GM21737 (cell line): Measurements from ENCODE around the gene SPDYE6.
"Not testable (repeated sequence)": the region's sequence is repeated elsewhere in the genome, so short reads cannot be mapped to it uniquely, and the experiment has no call there.

Source experiments
- ATAC-seq: cut with Tn5 transposase; IDR thresholded peaks from one replicate; pipeline ENCODE4 v1.9.1; 2021; ENCODE audit warnings: mild to moderate bottlenecking, moderate library complexity; ENCODE audit not compliant: unreplicated experiment

SPDYE6 gene, protein sequence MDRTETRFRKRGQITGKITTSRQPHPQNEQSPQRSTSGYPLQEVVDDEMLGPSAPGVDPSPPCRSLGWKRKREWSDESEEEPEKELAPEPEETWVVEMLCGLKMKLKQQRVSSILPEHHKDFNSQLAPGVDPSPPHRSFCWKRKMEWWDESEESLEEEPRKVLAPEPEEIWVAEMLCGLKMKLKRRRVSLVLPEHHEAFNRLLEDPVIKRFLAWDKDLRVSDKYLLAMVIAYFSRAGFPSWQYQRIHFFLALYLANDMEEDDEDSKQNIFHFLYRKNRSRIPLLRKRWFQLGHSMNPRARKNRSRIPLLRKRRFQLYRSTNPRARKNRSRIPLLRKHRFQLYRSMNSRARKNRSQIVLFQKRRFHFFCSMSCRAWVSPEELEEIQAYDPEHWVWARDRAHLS

DNA sequence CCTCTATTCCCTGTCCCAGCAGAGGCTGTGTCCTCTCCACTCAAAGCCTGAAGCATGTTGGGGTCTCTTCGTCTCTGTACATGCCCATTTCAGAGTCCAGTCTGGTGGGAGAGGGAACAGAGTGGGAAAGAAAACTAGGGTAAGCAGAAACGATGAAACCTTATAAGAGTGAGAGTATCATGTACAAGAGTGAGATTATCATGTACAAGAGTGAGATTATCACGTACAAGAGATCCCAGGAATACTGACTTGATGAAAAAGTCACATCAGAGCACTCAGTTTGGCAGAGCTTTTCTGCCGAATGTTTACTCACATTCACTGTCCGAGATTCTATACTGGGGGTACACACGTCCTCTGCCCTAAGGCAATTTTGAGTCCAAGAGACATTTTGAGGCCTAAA is at the start of gene SPDYE6:
Gene SPDYE6, minus strand, starts transcription at position 101 of the 400 bp plus-strand sequence. CDS start 421 bp downstream, outside the sequence.
- not testable (repeated sequence) for ATAC-seq

DNA sequence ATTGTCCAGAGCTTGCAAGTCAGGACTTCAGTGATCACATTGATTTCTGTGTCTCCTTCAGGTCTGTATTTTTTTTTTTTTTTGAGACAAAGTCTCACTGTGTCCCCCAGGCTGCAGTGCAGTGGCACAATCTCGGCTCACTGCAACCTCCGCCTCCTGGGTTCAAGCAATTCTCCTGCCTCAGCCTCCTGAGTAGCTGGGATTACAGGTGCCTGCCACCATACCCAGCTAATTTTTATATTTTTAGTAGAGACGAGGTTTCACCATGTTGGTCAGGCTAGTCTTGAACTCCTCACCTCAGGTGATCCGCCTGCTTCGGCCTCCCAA is 48.6 kb upstream of the SPDYE6 start:
- not testable (repeated sequence) for ATAC-seq

- ATAC-seq: peak; percentile 84
These were observed 48.0 kb upstream of the SPDYE6 start for GRCh38 chr7:102404005-102404861.

DNA sequence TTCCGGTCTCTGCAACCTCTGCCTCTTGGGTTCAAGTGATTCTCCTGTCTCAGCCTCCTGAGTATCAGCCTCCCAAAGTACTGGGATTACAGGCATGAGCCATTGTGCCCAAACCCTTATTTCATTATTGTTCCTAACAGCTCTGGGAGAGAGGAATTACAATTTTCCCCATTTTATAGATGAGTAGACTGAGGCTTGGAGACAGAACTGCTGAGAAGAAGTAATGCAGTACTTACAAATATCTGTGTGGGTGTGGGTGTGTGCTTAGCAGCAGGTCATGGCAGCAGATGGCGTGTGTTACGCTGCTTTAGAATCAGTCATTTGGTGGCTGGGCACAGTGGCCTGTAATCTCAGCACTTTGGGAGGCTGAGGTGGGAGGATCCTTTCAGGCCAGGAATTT is 47.3 kb upstream of the SPDYE6 start:
- no peak for ATAC-seq

- ATAC-seq: no peak
These were observed 44.1 kb upstream of the SPDYE6 start for GRCh38 chr7:102400360-102400759.

GRCh38 chr7:102398543-102398942 is 42.3 kb upstream of the SPDYE6 start:
- ATAC-seq: no peak

DNA sequence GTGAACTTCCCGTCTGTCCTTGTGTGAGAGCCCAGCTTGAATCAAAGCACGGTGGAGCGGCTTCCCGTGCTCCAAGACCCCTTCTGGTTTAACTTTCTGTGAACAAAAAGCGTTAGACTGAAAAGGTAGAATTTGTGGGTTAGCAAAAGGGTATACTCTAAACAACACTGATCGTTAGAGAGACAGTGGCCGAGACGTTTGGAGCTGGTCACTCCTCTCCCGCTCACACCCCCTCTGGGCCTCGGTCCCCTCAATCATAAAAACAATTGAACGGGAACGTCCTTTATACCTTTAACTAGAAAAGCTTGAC is 40.4 kb upstream of the SPDYE6 start:
- ATAC-seq: no peak

DNA sequence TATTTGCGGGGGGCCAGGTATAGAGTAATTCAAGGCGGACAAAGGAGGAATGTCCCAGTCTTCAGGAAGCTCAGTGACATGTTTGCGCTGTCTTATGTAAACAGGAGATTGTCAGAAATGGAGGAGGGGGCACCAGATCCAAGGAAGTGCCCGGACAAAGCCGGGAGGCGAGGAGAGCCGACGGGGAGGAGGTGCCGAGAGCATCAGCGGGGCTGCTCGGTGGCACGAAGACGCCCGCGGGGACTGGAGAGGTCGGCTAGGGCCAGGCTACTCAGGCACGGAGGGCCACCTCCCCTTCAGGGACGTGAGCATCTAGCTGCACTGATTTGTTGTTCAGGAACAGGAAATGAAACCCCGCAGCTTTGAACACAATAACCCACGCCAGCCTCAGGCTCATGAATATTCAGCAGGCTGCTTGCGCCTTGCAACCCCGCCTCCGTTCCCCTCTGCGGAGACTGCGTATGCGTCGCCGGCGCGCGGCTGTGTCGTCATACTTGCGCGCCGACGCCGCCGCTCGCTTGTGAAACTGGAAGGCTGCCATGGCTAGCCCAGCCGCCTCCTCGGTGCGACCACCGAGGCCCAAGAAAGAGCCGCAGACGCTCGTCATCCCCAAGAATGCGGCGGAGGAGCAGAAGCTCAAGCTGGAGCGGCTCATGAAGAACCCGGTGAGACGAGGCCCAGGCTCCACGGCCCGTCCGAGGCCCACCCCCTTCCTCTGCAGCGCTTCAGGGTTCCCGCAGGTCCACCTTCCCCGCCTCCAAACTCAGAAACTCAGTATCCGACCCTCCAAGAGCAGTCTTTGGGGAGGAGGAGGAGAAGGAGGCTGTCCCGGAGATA is 39.8 kb upstream of the SPDYE6 start, which contains the start of gene PRKRIP1:
Gene PRKRIP1, plus strand, starts transcription at position 491 of the 837 bp plus-strand sequence. Its CDS starts 49 bp downstream, at position 540.
- ATAC-seq: peak; percentile 97

GRCh38 chr7:102395592-102395872 is 39.3 kb upstream of the SPDYE6 start:
- no peak for ATAC-seq

DNA sequence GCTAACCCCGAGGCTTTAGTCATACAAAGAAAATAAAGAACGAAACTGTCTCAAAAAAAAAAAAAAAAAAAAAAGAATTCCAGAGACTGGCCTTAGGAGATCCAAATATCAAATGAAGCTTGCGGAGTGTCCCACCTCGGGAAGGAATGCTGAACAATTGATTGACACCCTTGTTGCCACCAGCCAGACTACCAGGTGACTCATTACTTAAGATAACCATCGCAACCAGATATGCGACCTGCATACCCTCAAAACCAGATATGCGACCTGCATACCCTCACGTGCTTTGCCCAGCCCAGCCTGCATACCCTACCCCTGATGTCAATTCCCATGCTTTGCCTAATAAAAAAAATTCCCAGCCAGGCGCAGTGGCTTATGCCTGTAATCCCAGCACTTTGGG is 37.2 kb upstream of the SPDYE6 start:
- ATAC-seq: no peak

GRCh38 chr7:102392330-102392729 is 36.1 kb upstream of the SPDYE6 start:
- ATAC-seq: no peak

DNA sequence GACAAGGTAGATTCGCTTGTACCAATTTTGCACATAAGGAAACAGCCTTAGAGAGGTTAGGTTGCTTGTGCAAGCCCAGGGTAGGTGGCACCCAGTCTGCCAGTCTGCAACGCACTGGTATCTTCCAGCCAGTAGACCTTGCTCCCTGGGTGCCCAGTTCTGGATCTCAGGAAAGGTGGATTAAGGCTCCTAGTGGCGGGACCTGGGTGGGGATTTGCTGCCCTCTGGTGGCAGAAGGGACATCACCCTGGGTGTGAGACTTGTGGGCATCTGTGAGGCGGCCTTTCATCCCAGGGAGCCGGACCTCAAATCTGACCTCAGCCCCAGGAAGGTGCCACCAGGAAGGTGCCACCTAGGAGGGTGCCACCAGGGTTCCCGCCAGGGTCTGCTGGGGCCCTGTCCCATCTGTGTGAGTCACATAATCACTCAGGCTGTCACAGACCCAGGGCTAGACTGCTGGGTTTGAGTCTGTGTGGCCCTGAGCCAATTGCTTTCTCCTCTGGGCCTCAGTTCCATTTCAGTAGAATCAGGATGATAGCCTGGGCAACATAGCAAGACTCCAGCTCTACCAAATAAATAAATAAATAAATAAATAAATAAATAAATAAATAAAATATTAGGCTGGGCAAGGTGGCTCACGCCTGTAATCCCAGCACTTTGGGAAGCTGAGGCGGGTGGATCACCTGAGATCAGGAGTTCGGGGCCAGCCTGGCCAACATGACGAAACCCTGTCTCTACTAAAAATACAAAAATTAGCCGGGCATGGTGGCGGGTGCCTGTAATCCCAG is 34.6 kb upstream of the SPDYE6 start:
- no peak for ATAC-seq

DNA sequence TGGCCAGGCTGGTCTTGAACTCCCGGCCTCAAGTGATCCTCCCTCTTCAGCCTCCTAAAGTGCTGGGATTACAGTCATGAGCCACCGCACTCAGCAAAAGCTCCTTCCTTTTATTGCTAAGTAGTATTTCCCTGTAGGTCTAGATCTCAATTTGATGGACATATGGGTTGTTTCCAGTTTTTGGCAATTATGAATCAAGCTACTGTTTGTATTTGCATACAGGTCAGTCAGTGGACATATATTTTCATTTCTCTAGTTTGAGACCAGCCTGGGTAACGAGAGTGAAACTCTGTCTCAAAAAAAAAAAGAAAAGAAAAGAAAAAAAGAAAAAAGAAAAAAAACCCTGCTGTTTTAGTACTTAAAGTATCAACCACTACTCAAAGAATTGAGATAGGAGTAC is 33.6 kb upstream of the SPDYE6 start:
- no peak for ATAC-seq

DNA sequence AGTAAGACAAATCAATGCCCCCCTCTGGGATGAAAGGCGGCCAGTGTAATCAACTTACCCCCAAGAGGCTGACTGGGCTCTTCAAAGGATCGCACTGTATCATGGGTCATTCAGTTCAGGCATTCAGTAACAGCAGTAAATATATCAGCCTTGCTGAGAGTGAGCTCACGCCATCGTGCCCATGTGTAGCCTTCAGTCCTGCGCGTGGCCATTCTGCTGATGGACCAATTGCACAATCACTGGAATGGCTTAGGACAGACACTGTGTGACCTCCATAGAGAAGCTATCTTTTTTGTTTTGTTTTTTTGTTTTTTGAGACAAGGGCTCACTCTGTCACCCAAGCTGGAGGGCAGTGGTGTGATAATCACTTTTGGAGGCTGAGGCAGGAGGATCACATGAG is 30.8 kb upstream of the SPDYE6 start:
- no peak for ATAC-seq

DNA sequence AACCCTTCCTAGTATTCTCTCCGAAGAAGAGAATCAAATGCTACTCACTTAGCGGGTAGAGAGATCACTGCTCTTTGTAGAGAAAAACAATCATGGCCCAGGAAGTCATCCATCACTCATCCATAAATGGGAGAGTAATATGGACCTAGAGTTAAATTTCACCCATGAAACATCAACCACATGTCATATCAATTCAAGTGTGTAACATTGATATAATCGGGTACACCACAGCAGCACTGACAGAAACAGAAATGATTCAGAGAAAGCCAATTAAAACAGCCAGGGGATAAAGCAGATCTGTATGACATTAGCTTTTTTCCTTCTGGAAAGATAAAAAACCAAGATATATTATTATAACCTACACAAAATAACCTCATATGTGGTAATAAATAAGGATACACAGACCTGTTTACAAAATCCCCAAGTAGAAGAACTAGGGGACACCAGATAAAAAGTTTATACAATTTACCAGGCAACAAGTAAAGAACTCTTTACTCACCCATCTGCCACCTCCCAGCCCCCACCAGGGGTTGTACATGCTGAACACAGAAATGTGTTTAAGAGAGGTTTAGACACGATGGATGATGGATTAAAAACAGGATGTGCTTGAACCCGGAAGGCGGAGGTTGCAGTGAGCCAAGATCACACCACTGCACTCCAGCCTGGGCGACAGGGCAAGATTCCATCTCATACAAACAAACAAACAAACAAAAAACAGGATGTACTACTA is 25.6 kb upstream of the SPDYE6 start:
- ATAC-seq: not testable (repeated sequence)

- not testable (repeated sequence) for ATAC-seq
These were observed 24.6 kb upstream of the SPDYE6 start for GRCh38 chr7:102380837-102381236.

- no peak for ATAC-seq
These were observed 20.8 kb upstream of the SPDYE6 start for GRCh38 chr7:102376964-102377466.

GRCh38 chr7:102372796-102373195 is 16.6 kb upstream of the SPDYE6 start:
- ATAC-seq: not testable (repeated sequence)

GRCh38 chr7:102370038-102370437 is 13.8 kb upstream of the SPDYE6 start:
- ATAC-seq: not testable (repeated sequence)

- ATAC-seq: not testable (repeated sequence)
These were observed 9.1 kb upstream of the SPDYE6 start for GRCh38 chr7:102365390-102365789.
